ENCODE results near the gene ARPC1A. TPM values are rescaled to one million over a fixed set of nuclear protein-coding genes. Genes with fewer than 3 reads are reported as not detected.

The ARPC1A gene
- total and polyA plus RNA-seq, 2 donors from 2014 or later: 117 to 119 TPM

- H3K9ac ChIP-seq (ENCODE audit: low read length in 3 of 3): peak overlapping the region in 1 of 3 donors; percentile 36
Measured at GRCh38 chr7:99312316-99313203, 13.1 kb upstream of the ARPC1A start.

GRCh38 chr7:99313204-99313573 lies 12.5 kb upstream of the ARPC1A start:
- H3K4me1 ChIP-seq (ENCODE audit: control insufficient read depth in 2 of 3, insufficient read depth in 2 of 3, low read depth in 1 of 3, low read length in 3 of 3): no peaks in the 10 kb centered on the region
- peaks cover 0 to 5% (median 0%) of the 10 kb centered on the region in 3 donors for H3K9me3 ChIP-seq (ENCODE audit: control insufficient read depth in 2 of 3, insufficient read depth in 1 of 3, low read length in 3 of 3)
- H3K36me3 ChIP-seq (ENCODE audit: control insufficient read depth in 2 of 3, insufficient read depth in 3 of 3, low read length in 3 of 3): no peaks in the 10 kb centered on the region
- no peaks in the 10 kb centered on the region for H3K27me3 ChIP-seq (ENCODE audit: control insufficient read depth, insufficient read depth, low read length)
- FAIRE-seq (no peak), DNase-seq (no peak)
- TF ChIP-seq, protein P1, sequence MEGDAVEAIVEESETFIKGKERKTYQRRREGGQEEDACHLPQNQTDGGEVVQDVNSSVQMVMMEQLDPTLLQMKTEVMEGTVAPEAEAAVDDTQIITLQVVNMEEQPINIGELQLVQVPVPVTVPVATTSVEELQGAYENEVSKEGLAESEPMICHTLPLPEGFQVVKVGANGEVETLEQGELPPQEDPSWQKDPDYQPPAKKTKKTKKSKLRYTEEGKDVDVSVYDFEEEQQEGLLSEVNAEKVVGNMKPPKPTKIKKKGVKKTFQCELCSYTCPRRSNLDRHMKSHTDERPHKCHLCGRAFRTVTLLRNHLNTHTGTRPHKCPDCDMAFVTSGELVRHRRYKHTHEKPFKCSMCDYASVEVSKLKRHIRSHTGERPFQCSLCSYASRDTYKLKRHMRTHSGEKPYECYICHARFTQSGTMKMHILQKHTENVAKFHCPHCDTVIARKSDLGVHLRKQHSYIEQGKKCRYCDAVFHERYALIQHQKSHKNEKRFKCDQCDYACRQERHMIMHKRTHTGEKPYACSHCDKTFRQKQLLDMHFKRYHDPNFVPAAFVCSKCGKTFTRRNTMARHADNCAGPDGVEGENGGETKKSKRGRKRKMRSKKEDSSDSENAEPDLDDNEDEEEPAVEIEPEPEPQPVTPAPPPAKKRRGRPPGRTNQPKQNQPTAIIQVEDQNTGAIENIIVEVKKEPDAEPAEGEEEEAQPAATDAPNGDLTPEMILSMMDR (IDR thresholded peaks at IDR 0.05; ENCODE audit: borderline replicate concordance, extremely low read depth, insufficient read depth): no peak
- H3K27ac ChIP-seq (ENCODE audit: low read depth in 2 of 2, low read length in 2 of 2): no peak overlapping the region
- intact Hi-C loops (cut with DNase I): no loop called here
- peak overlapping the region in 1 of 3 donors; percentile 36 for H3K9ac ChIP-seq (ENCODE audit: low read length in 3 of 3)
- H3K4me3 ChIP-seq (ENCODE audit: low read length in 3 of 3): no peak overlapping the region

More at GRCh38 chr7:99312316-99313203, 13.1 kb upstream of the ARPC1A start:
- Histone ChIP-seq H3K27ac (ENCODE audit: low read depth in 2 of 2, low read length in 2 of 2) (no peak overlapping the region), H3K36me3 (ENCODE audit: control insufficient read depth in 2 of 3, insufficient read depth in 3 of 3, low read length in 3 of 3) (no peaks in the 10 kb centered on the region), H3K9me3 (ENCODE audit: control insufficient read depth in 2 of 3, insufficient read depth in 1 of 3, low read length in 3 of 3) (peaks cover 0 to 5% (median 0%) of the 10 kb centered on the region in 3 donors), H3K4me3 (ENCODE audit: low read length in 3 of 3) (no peak overlapping the region), H3K4me1 (ENCODE audit: control insufficient read depth in 2 of 3, insufficient read depth in 2 of 3, low read depth in 1 of 3, low read length in 3 of 3) (no peaks in the 10 kb centered on the region), H3K27me3 (ENCODE audit: control insufficient read depth, insufficient read depth, low read length) (no peaks in the 10 kb centered on the region)
- intact Hi-C loops (cut with DNase I): no loop called here
- FAIRE-seq (no peak), DNase-seq (peak in 4 of 5 donors; percentile 50 to 77 (median 58))
- TF ChIP-seq, protein P1 (IDR thresholded peaks at IDR 0.05; ENCODE audit: borderline replicate concordance, extremely low read depth, insufficient read depth): peak; percentile 90

GRCh38 chr7:99314504-99314903 lies 11.2 kb upstream of the ARPC1A start:
- TF ChIP-seq, protein P1 (IDR thresholded peaks at IDR 0.05; ENCODE audit: borderline replicate concordance, extremely low read depth, insufficient read depth): no peak
- Histone ChIP-seq H3K4me3 (ENCODE audit: low read length in 3 of 3) (no peak overlapping the region), H3K27me3 (ENCODE audit: control insufficient read depth, insufficient read depth, low read length) (no peaks in the 10 kb centered on the region), H3K27ac (ENCODE audit: low read depth in 2 of 2, low read length in 2 of 2) (no peak overlapping the region), H3K9me3 (ENCODE audit: control insufficient read depth in 2 of 3, insufficient read depth in 1 of 3, low read length in 3 of 3) (peaks cover 0 to 5% (median 0%) of the 10 kb centered on the region in 3 donors), H3K4me1 (ENCODE audit: control insufficient read depth in 2 of 3, insufficient read depth in 2 of 3, low read depth in 1 of 3, low read length in 3 of 3) (no peaks in the 10 kb centered on the region), H3K36me3 (ENCODE audit: control insufficient read depth in 2 of 3, insufficient read depth in 3 of 3, low read length in 3 of 3) (no peaks in the 10 kb centered on the region), H3K9ac (ENCODE audit: low read length in 3 of 3) (no peak overlapping the region)
- intact Hi-C loops (cut with DNase I): no loop called here
- DNase-seq (no peak), FAIRE-seq (no peak)

All from kidney (tissue), 14 donors.